GM18498 (cell line): ENCODE data around the gene SLC35G6.
"Not testable (repeated sequence)": the region's sequence is repeated elsewhere in the genome, so short reads cannot be mapped to it uniquely, and the experiment has no call there.

ENCODE experiments used
- ATAC-seq: cut with Tn5 transposase; IDR thresholded peaks from one replicate; pipeline ENCODE4 v1.9.1; 2021; ENCODE audit warnings: mild to moderate bottlenecking, moderate library complexity; ENCODE audit not compliant: unreplicated experiment

SLC35G6 gene

GRCh38 chr17:7477392-7478275 is 3.6 kb upstream of the SLC35G6 start:
- ATAC-seq, result no peak

GRCh38 chr17:7478276-7479212 is 2.7 kb upstream of the SLC35G6 start:
- ATAC-seq, result no peak

- no peak for ATAC-seq
These were observed 1.8 kb upstream of the SLC35G6 start, which contains the start of gene ZBTB4 for GRCh38 chr17:7479213-7480088. Gene ZBTB4 (minus strand): TSS chr17:7479631. CDS start chr17:7466801, 12,830 bp downstream.

- no peak for ATAC-seq
These were observed 1.2 kb upstream of the SLC35G6 start for GRCh38 chr17:7480089-7480384.

DNA sequence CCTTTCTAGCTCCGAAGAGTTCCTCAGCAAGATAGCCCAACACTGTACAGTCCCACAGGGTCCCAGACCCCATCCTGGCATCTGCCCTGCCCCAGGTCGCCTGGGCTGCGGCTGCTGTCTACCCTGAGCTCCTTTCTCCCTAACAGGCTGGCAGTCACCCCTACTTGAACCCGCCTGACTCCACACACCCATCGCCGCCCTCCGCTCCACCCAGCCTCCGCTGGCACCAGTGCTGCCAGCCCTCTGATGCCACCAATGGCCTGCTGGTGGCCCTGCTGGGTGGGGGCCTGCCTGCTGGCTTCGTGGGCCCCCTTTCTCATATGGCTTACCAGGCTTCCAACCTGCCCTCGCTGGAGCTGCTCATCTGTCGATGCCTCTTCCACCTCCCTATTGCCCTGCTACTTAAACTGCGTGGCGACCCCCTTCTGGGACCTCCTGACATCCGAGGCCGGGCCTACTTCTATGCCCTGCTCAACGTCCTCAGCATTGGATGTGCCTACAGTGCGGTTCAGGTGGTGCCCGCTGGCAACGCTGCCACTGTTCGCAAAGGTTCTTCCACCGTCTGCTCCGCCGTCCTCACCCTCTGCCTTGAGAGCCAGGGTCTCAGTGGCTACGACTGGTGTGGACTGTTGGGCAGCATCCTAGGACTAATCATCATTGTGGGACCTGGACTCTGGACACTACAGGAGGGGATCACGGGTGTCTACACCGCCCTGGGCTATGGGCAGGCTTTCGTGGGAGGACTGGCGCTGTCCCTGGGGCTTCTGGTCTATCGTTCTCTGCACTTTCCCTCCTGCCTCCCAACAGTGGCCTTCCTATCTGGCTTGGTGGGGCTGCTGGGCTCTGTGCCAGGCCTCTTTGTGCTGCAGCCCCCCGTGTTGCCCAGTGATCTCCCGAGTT is 846 bp downstream of the SLC35G6 start:
- not testable (repeated sequence) for ATAC-seq

GRCh38 chr17:7482742-7483088 is 1.5 kb downstream of the SLC35G6 start:
- not testable (repeated sequence) for ATAC-seq

GRCh38 chr17:7483255-7484066 is 2.2 kb downstream of the SLC35G6 start:
- peak; percentile 31 for ATAC-seq

DNA sequence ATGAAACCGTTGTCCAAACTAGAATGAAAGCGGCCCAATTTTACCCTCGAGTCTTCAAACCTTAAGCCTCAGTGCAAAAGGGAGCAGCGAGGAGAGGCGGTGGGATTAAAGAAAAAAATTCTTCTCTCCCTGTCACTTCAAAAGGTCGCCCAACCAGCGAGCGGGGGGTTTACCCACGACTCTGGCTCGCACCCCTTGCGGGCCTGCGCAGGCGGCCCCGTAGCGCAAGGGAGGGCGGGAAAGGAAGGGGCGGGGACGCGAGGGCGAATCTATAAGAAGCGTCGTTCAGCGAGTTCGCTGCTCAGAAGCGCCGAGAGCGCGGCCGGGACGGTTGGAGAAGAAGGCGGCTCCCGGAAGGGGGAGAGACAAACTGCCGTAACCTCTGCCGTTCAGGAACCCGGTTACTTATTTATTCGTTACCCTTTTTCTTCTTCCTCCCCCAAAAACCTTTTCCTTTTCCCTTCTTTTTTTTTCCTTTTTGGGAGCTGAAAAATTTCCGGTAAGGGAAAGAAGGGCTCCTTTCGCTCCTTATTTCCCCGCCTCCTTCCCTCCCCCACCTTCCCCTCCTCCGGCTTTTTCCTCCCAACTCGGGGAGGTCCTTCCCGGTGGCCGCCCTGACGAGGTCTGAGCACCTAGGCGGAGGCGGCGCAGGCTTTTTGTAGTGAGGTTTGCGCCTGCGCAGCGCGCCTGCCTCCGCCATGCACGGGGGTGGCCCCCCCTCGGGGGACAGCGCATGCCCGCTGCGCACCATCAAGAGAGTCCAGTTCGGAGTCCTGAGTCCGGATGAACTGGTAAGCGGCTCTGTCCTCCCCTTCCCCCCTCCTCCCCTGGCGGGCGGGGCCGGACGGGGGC is 3.0 kb downstream of the SLC35G6 start, which contains the start of gene POLR2A:
POLR2A (plus strand) TSS at position 300 of the 852 bp plus-strand sequence.
- ATAC-seq, result peak; percentile 70

DNA sequence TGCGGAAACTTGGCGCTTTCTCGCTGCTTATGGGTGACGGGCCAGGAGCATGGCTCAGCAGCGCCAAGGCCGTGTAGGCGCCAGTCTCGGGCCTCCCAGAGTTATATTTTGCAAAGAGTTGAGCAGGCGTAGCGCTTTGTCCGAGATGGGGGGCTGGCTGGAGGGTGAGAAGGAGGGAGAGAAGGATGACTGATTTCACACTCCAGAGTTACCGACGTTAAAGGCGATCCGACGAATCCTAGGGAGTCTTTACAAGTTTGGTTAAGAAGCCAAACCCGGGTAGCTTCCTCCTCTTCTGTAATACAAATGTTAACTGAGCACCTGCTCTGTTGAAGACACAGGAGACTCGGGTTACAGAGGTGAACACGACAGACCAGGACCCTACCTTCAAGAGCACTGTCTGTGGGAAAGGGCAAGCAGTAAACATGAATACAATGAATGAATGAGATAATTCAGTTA is 3.7 kb downstream of the SLC35G6 start:
- no peak for ATAC-seq

- ATAC-seq, result no peak
These were observed 4.9 kb downstream of the SLC35G6 start for GRCh38 chr17:7486181-7486580.

GRCh38 chr17:7490144-7490543 is 8.9 kb downstream of the SLC35G6 start:
- no peak for ATAC-seq

DNA sequence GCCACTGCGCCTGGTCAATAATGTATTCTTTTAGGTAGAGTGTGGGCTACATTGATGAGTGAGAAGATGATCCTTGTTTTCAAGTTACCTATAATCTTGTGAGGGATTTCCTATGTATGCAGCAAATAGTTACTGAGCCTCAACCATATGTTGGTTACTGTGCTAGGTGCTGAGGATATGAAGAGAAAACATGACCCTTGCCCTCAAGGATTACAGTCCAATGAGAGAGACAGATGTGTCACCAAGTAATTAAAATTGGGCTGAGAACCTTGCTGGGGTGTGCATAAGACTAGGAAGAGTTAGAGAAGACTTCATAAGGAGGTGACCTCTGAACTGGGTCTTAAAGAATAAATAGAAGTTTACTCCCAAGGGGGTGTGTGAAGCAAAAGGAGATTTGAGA is 10.3 kb downstream of the SLC35G6 start:
- no peak for ATAC-seq

DNA sequence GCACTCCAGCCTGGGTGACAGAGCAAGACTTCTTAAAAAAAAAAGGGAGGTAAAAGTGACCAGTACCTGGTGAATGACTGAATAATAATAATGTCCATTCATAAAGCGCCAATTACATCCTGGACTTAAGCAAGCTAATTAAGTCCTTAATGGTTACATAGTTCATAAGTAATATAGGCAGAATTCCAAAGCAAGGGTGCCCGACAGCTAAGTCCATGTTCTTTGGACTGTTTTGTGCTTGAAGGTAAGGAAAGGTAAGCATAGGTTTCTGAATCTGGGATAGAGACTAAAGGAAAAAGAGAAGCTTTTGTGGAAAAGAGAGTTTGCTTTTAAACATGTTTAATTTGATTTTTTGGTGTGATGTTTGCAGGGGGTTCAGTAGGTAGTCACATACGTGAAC is 12.7 kb downstream of the SLC35G6 start:
- ATAC-seq, result no peak

DNA sequence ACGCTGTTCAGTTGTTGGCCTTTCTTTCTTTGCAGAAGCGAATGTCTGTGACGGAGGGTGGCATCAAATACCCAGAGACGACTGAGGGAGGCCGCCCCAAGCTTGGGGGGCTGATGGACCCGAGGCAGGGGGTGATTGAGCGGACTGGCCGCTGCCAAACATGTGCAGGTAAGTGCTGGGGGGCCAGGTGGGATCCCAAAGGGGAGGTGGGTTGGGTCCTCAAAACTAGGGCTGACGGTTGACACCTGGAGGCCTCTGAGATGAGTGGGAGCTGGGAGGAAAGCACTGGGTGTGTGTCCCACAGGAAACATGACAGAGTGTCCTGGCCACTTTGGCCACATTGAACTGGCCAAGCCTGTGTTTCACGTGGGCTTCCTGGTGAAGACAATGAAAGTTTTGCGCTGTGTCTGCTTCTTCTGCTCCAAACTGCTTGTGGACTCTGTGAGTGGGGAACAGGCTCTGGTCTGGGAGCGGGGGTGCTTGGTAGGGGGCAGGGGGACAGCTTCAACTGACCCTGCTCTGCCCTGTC is 14.7 kb downstream of the SLC35G6 start:
- no peak for ATAC-seq

- ATAC-seq, result no peak
These were observed 15.4 kb downstream of the SLC35G6 start for GRCh38 chr17:7496470-7497183.

GRCh38 chr17:7497228-7497627 is 16.0 kb downstream of the SLC35G6 start:
- ATAC-seq, result no peak

DNA sequence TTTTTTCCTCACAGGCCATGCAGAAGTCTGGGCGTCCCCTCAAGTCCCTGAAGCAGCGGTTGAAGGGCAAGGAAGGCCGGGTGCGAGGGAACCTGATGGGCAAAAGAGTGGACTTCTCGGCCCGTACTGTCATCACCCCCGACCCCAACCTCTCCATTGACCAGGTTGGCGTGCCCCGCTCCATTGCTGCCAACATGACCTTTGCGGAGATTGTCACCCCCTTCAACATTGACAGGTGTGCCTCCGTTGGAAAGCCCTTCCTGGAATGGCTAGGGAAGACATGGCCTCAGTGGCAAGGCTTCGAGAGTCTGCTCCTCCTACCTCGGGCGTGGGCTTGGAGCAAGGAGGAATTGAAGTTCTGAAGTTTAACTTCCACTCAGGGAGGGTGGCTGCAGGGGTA is 16.4 kb downstream of the SLC35G6 start:
- no peak for ATAC-seq
